Measurements from ENCODE around the gene TNFRSF19.
"Not testable (repeated sequence)": the region's sequence is repeated elsewhere in the genome, so short reads cannot be mapped to it uniquely, and the experiment has no call there.

TNFRSF19 gene, protein sequence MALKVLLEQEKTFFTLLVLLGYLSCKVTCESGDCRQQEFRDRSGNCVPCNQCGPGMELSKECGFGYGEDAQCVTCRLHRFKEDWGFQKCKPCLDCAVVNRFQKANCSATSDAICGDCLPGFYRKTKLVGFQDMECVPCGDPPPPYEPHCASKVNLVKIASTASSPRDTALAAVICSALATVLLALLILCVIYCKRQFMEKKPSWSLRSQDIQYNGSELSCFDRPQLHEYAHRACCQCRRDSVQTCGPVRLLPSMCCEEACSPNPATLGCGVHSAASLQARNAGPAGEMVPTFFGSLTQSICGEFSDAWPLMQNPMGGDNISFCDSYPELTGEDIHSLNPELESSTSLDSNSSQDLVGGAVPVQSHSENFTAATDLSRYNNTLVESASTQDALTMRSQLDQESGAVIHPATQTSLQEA

GRCh38 chr13:23570099-23570920 lies at the start of gene TNFRSF19:
TSS of gene TNFRSF19 (plus strand) at chr13:23570412. CDS start at chr13:23590184, 19,772 bp downstream.
- peak in 6 of 56 donors; percentile 5 to 18 (median 12) for DNase-seq

GRCh38 chr13:23529926-23530325 lies 40.3 kb upstream of the TNFRSF19 start:
- DNase-seq: not testable (repeated sequence)

DNA sequence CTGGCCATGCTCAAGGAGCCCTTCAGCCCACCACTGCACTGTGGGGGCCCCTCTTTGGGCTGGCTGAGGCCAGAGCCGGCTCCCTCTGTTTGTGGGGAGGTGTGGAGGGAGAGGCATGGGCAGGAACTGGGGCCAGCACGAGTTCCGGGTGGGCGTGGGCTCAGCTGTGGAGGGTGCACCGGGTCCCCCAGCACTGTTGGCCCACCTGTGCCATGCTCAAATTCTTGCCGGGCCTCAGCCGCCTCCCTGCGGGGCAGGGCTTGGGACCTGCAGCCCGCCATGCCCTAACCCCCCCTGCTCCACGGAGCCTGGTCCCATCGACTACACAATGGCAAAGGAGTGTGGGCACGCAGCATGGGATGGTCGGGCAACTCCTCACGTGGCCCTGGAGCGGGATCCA lies 38.8 kb upstream of the TNFRSF19 start:
- no peak for DNase-seq

- no peak for DNase-seq
Measured at GRCh38 chr13:23534090-23534489, 36.1 kb upstream of the TNFRSF19 start.

GRCh38 chr13:23541221-23541824 lies 28.9 kb upstream of the TNFRSF19 start:
- no peak for DNase-seq

DNA sequence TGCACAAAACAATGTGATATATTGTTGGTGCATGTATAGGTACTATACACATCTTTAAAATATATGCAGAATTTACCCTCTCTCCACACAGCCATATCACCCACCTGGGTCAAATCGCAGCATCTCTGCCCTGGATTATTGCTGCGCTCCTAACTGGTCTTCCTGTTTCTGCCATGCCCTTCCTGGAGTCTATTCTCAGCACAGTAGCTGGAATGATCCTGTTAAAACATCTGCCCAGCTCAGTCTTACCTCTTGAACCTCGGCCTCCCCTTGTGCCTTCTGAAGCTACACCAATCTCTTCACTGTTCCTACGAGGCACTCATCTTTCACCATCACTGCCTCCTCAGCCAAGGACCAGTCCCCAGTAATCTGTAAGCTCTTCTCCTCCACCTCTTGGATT lies 25.5 kb upstream of the TNFRSF19 start:
- DNase-seq: no peak

DNA sequence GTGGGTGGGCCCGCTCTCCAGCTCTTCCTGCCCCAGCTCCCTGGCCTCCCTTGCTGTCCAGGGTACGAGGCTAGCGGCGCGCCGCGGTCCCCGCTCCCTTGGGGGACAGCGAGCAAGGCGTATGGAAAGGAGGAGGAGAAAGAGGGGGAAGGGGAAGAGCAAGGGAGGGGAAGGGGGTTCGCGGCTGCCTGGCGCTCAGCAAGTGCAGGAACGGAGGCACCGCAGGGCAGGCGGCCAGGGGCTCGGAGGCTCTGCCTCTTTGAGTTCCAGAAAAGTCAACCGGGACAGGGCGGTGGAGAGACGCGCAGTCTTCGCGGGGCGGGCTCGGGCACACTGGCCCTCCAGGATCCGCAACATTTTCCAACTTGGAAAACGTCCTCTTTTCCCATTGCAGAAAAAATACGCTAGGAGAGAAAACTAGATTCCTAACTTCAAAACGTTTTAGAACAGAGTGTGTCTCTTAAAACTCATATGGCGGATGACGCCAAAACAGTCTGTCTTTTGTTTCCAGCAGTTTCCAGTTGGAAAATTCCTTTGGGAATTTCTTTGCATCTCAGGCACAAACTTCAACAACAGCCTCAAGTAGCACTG lies 23.1 kb upstream of the TNFRSF19 start:
- peak in 4 of 56 donors; percentile 2 to 9 (median 4) for DNase-seq

- no peak for DNase-seq
Measured at GRCh38 chr13:23549724-23550123, 20.5 kb upstream of the TNFRSF19 start.

- no peak for DNase-seq
Measured at GRCh38 chr13:23550163-23550562, 20.0 kb upstream of the TNFRSF19 start.

- DNase-seq: no peak
Measured at GRCh38 chr13:23551213-23552008, 18.8 kb upstream of the TNFRSF19 start.

- DNase-seq: no peak
Measured at GRCh38 chr13:23552171-23552570, 18.0 kb upstream of the TNFRSF19 start.

- no peak for DNase-seq
Measured at GRCh38 chr13:23552661-23553060, 17.6 kb upstream of the TNFRSF19 start.

GRCh38 chr13:23554000-23554399 lies 16.2 kb upstream of the TNFRSF19 start:
- DNase-seq: peak in 1 of 56 donors; percentile 13

DNA sequence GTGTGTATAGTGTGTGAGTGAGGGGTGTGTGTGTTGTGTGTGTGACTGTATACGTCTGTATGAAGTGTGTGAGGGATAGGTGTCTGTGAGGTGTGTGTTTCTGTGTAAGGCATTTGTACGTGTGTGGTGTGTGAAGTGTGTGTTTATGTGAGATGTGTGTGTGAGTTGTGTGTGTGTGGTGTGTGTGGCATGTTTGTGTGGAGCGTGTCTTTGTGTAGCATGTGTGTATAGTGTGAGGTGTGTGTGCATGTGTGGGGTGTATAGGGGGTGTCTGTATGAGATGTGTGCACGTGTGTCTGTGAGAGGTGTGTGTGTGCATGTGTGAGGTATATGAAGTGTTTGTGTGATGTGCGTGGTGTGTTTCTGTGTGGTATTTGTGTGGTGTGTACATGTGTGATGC lies 13.2 kb upstream of the TNFRSF19 start:
- DNase-seq: no peak

- no peak for DNase-seq
Measured at GRCh38 chr13:23557733-23558132, 12.5 kb upstream of the TNFRSF19 start.

GRCh38 chr13:23558675-23559536 lies 11.3 kb upstream of the TNFRSF19 start:
- peak in 8 of 56 donors; percentile 2 to 24 (median 9) for DNase-seq

- no peak for DNase-seq
Measured at GRCh38 chr13:23560571-23561089, 9.6 kb upstream of the TNFRSF19 start.

DNA sequence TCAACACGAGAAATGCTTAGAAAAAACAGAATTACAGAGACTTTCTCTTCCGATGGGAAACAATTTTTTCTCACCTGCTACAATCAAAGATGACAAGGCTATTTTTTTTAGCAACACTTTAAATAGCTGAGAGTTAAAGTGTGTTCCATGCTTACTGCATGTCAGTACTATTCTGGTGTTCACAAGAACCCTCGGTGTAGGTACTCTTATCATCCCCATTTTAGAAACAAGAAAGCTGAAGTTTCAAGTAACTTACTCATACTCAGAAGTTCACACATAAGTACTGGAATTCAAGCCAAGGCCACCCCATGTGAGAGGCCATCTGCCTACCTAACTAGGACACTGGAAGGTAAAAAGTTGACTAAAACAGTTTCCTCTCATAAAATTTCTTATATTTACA lies 9.0 kb upstream of the TNFRSF19 start:
- DNase-seq: no peak

- no peak for DNase-seq
Measured at GRCh38 chr13:23563085-23563845, 6.9 kb upstream of the TNFRSF19 start.
